ENCODE data around the gene PCDHGC4.
A peak's percentile ranks its signal among the peaks of the same experiment; 100 is the strongest.

The PCDHGC4 gene

GRCh38 chr5:141484641-141485311, at the start of gene PCDHGC4:
Gene PCDHGC4 (plus strand): TSS chr5:141485030. CDS start chr5:141485174, 144 bp downstream.
- no peak for DNase-seq (ENCODE audit: low spot score)

- no peak for DNase-seq (ENCODE audit: low spot score)
Measured at GRCh38 chr5:141437221-141437620, 47.6 kb upstream of the PCDHGC4 start.

GRCh38 chr5:141439411-141440141, 45.3 kb upstream of the PCDHGC4 start:
- DNase-seq (ENCODE audit: low spot score) = peak; percentile 13

GRCh38 chr5:141440341-141440740, 44.5 kb upstream of the PCDHGC4 start:
- no peak for DNase-seq (ENCODE audit: low spot score)

GRCh38 chr5:141441571-141442170, 43.2 kb upstream of the PCDHGC4 start:
- no peak for DNase-seq (ENCODE audit: low spot score)

GRCh38 chr5:141465351-141465750, 19.5 kb upstream of the PCDHGC4 start:
- DNase-seq (ENCODE audit: low spot score) = no peak

- peak; percentile 92 for DNase-seq (ENCODE audit: low spot score)
Measured at GRCh38 chr5:141475625-141476131, 9.2 kb upstream of the PCDHGC4 start, which contains the start of gene PCDHGC3. Gene PCDHGC3 (plus strand): TSS chr5:141475966. CDS start chr5:141476117, 151 bp downstream.

GRCh38 chr5:141476132-141476911, 8.5 kb upstream of the PCDHGC4 start:
- DNase-seq (ENCODE audit: low spot score) = peak; percentile 62

- DNase-seq (ENCODE audit: low spot score) = no peak
Measured at GRCh38 chr5:141477044-141477575, 7.7 kb upstream of the PCDHGC4 start.

GRCh38 chr5:141477815-141478214, 7.0 kb upstream of the PCDHGC4 start:
- no peak for DNase-seq (ENCODE audit: low spot score)

- DNase-seq (ENCODE audit: low spot score) = no peak
Measured at GRCh38 chr5:141478321-141478945, 6.4 kb upstream of the PCDHGC4 start.

- DNase-seq (ENCODE audit: low spot score) = no peak
Measured at GRCh38 chr5:141479776-141480175, 5.1 kb upstream of the PCDHGC4 start.

- no peak for DNase-seq (ENCODE audit: low spot score)
Measured at GRCh38 chr5:141483902-141484301, 928 bp upstream of the PCDHGC4 start.

- no peak for DNase-seq (ENCODE audit: low spot score)
Measured at GRCh38 chr5:141484310-141484640, 555 bp upstream of the PCDHGC4 start.

GRCh38 chr5:141485321-141486055, 658 bp downstream of the PCDHGC4 start:
- no peak for DNase-seq (ENCODE audit: low spot score)

- DNase-seq (ENCODE audit: low spot score) = no peak
Measured at GRCh38 chr5:141486091-141486490, 1.3 kb downstream of the PCDHGC4 start.

GRCh38 chr5:141487131-141487530, 2.3 kb downstream of the PCDHGC4 start:
- no peak for DNase-seq (ENCODE audit: low spot score)

GRCh38 chr5:141488591-141489561, 4.0 kb downstream of the PCDHGC4 start, which contains the start of gene PCDHGC5:
Gene PCDHGC5 (plus strand): TSS chr5:141489081. CDS start chr5:141489241, 160 bp downstream.
- DNase-seq (ENCODE audit: low spot score) = peak; percentile 83

GRCh38 chr5:141489841-141490240, 5.0 kb downstream of the PCDHGC4 start:
- no peak for DNase-seq (ENCODE audit: low spot score)
